Mammary epithelial cell (primary cell): ENCODE measurements around the gene TMEM72.

ENCODE experiments used
- CTCF ChIP-seq, 2 donors: IDR thresholded peaks in 1 of 2; conservative IDR thresholded peaks in 1 of 2; 2 replicates each; pipeline ENCODE4 v1.5.1; 2011 to 2012; ENCODE audit warnings: inconsistent platforms in 2 of 2, low read length in 2 of 2, mild to moderate bottlenecking in 2 of 2, control low read depth in 1 of 2, low read depth in 1 of 2; ENCODE audit not compliant: insufficient read depth in 1 of 2; ENCODE audit errors: extremely low read depth in 1 of 2
- EZH2 ChIP-seq: IDR thresholded peaks from 2 replicates; pipeline ENCODE4 v1.6.1; 2012; ENCODE audit warnings: low read length, inconsistent platforms, borderline replicate concordance

GRCh38 chr10:44968091-44968490 lies 57.0 kb downstream of the TMEM72 start:
- TF ChIP-seq CTCF (conservative IDR thresholded peaks at IDR 0.05 in 1 of 2, IDR thresholded peaks at IDR 0.05 in 1 of 2; ENCODE audit: extremely low read depth in 1 of 2, insufficient read depth in 1 of 2, low read depth in 1 of 2, low read length in 2 of 2): no peak
- no peak for TF ChIP-seq EZH2
